H1 (cell line): ENCODE data around the gene VIT. TPM values are rescaled to one million over a fixed set of nuclear protein-coding genes. Genes with fewer than 3 reads are reported as not detected.

Experiments used
- polyA plus RNA-seq, 7 experiments: library from polyadenylated mRNA; depleted of rRNA in 3 of 7; stranded (reverse) in 5 of 7; unstranded in 2 of 7; fragments of >200 nt in 5 of 7; fragments of 200-250 nt in 2 of 7; gene quantifications; 1 replicate in 5 of 7; 2 replicates in 1 of 7; 4 replicates in 1 of 7; pipeline versions ENCODE4 v1.2.1 to v1.2.3, GENCODE V29; 2011 to 2013; ENCODE audit warnings: missing spikeins in 2 of 7, mixed read lengths in 2 of 7
- total RNA-seq: library from RNA; stranded (reverse); fragmentation: NEBNext Ultra II Directional; extraction: Animal tissue kit (Norgen Biotek cat#: 25700); gene quantifications from 2 replicates; pipeline ENCODE4 v1.2.1, GENCODE V29; 2021

VIT gene
- total and polyA plus RNA-seq, 2 of the 8 experiments (the other 6 are each of a cell fraction or from before 2014, with no cell fraction given), result 0.03 TPM; not detected in 1

Other genes starting within 250 kb of the VIT start
- gene FEZ2, start 98.5 kb upstream of the VIT start, total RNA-seq, result 13.8 and 16.4 TPM in 2 replicates
- gene FEZ2, start 98.5 kb upstream of the VIT start, polyA plus RNA-seq (2011; rRNA removed), result 4.6 and 7.5 TPM in 2 replicates